RWPE2 (cell line): ENCODE measurements around the gene MAMDC2.

Experiments used
- ATAC-seq: fragments of 200-7000 bp; cut with Tn5 transposase; 3 replicates; pipeline ENCODE4 v1.9.1; 2021; ENCODE audit warnings: low read depth
- DNase-seq: peaks from one replicate; pipeline ENCODE4 v3.0.0-alpha.2; 2020; ENCODE audit warnings: low spot score
- H3K27ac ChIP-seq: fragments of 450-650 bp; 2 replicates; pipeline ENCODE4 v1.5.1; 2017; ENCODE audit warnings: mild to moderate bottlenecking; ENCODE audit not compliant: poor library complexity, severe bottlenecking
- H3K27me3 ChIP-seq: fragments of 250-450 bp; sonication (Bioruptor Pico); 2 replicates; pipeline ENCODE4 v1.5.1; 2021; ENCODE audit warnings: mild to moderate bottlenecking, moderate library complexity; ENCODE audit not compliant: insufficient read depth, poor library complexity, severe bottlenecking
- H3K36me3 ChIP-seq: fragments of 250-450 bp; sonication (Bioruptor Pico); 2 replicates; pipeline ENCODE4 v1.5.1; 2020; ENCODE audit warnings: low read depth, mild to moderate bottlenecking, moderate library complexity
- H3K4me1 ChIP-seq: fragments of 250-450 bp; sonication (Bioruptor Pico); 2 replicates; pipeline ENCODE4 v1.5.1; 2021; ENCODE audit warnings: mild to moderate bottlenecking, moderate library complexity; ENCODE audit not compliant: insufficient read depth, poor library complexity, severe bottlenecking
- H3K4me3 ChIP-seq: fragments of 250-450 bp; sonication (Bioruptor Pico); 2 replicates; pipeline ENCODE4 v1.5.1; 2021; ENCODE audit warnings: mild to moderate bottlenecking, moderate library complexity; ENCODE audit not compliant: severe bottlenecking
- H3K9me3 ChIP-seq: fragments of 250-450 bp; sonication (Bioruptor Pico); 2 replicates; pipeline ENCODE4 v1.5.1; 2021; ENCODE audit warnings: mild to moderate bottlenecking, moderate library complexity; ENCODE audit not compliant: severe bottlenecking
- CTCF ChIP-seq: fragments of 450-650 bp; IDR thresholded peaks from one replicate; pipeline ENCODE4 v1.5.1; 2017; ENCODE audit warnings: mild to moderate bottlenecking, moderate library complexity; ENCODE audit not compliant: poor library complexity, severe bottlenecking

The MAMDC2 gene

DNA sequence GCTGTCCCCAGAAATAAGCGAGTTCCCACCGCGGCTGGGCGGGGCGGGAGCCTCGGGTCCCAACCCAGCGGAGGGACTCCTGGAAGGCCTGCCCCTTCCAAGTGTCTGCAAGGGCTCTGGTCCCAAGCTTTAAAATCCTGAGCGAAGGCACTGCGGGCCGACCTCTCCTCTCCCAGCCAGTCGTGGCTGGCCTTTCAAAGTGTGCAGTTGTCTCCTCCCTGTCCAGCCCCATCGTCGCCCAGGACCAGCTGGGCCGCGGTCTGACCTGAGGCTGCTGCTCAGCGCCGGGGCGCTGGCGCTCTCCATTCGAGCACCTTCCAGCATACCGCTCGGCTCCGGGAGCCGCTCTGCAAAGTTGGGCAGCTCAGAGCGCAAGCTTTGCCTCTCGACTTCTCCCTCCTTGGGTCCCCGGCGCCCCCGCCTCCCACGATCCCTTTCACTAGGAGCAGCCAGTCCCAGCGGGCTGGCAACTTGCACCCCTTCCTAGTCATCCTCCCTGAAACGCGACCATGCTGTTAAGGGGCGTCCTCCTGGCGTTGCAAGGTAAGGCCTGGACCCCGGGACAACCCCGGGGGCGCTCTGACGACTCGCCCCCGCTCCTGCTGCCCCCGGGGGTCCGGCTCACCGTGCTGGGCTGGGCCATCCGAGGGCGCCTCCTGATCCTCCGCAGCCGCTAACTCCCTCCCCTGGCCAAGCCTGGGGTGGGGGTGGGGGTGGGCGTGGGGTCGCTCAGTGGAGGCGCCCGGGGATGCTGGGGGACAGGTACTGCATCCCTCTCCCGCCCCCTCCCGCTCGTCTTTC is at the start of gene MAMDC2:
TSS of gene MAMDC2 (plus strand) at position 160 of the 801 bp plus-strand sequence. CDS start at position 510, 350 bp downstream.
- Histone ChIP-seq H3K27ac (peak within 1 kb of the TSS; percentile 93), H3K4me3 (peak within 1 kb of the TSS; percentile 22), H3K4me1 (peaks cover 39% of the 10 kb centered on the region), H3K27me3 (no peaks in the 10 kb centered on the region), H3K36me3 (no peaks in the 10 kb centered on the region), H3K9me3 (no peaks in the 10 kb centered on the region)
- no peak for TF ChIP-seq CTCF
- DNase-seq (no peak), ATAC-seq (no peak)

DNA sequence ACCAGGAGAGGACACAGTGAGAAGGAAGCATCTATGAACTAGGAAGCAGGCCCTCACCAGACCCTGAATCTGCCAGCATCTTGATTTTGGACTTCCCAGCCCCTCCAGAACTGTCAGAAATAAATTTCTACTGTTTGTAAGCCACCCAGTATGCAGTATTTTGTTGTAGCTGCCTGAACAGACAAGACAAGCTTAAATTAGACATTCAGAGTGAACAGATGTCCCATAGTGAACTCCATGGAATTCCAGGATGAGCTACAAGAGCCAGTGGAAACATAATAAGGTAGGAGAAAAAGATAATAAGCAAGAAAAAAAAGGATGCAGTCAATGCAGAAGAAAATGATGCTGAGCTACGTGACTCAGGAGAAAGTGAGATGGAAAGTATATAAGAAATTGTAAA is 47.8 kb upstream of the MAMDC2 start:
- no peak for TF ChIP-seq CTCF
- Histone ChIP-seq H3K4me3 (no peak overlapping the region), H3K36me3 (no peaks in the 10 kb centered on the region), H3K4me1 (peaks cover 11% of the 10 kb centered on the region), H3K27me3 (no peaks in the 10 kb centered on the region), H3K27ac (no peak overlapping the region), H3K9me3 (no peaks in the 10 kb centered on the region)
- ATAC-seq (no peak), DNase-seq (no peak)

- H3K36me3 ChIP-seq = no peaks in the 10 kb centered on the region
- no peaks in the 10 kb centered on the region for H3K27me3 ChIP-seq
- ATAC-seq = peak; percentile 66; the same call in 2 of the 3 replicates
- H3K27ac ChIP-seq = peak overlapping the region; percentile 30
- no peak for TF ChIP-seq CTCF
- DNase-seq = no peak
- peaks cover 11% of the 10 kb centered on the region for H3K4me1 ChIP-seq
- no peak overlapping the region for H3K4me3 ChIP-seq
- no peaks in the 10 kb centered on the region for H3K9me3 ChIP-seq
These were observed 46.7 kb upstream of the MAMDC2 start for GRCh38 chr9:69996967-69997366.

GRCh38 chr9:69997524-69997923 is 46.1 kb upstream of the MAMDC2 start:
- no peaks in the 10 kb centered on the region for H3K36me3 ChIP-seq
- no peak overlapping the region for H3K4me3 ChIP-seq
- DNase-seq (no peak), ATAC-seq (no peak)
- H3K27ac ChIP-seq = peak overlapping the region; percentile 30
- no peak for TF ChIP-seq CTCF
- no peaks in the 10 kb centered on the region for H3K9me3 ChIP-seq
- peaks cover 11% of the 10 kb centered on the region for H3K4me1 ChIP-seq
- H3K27me3 ChIP-seq = no peaks in the 10 kb centered on the region

- Histone ChIP-seq H3K27ac (no peak overlapping the region), H3K27me3 (no peaks in the 10 kb centered on the region)
- TF ChIP-seq CTCF = no peak
These were observed 44.3 kb upstream of the MAMDC2 start for GRCh38 chr9:69999315-69999714.

More at GRCh38 chr9:69999315-69999714, 44.3 kb upstream of the MAMDC2 start:
- H3K36me3 ChIP-seq = no peaks in the 10 kb centered on the region
- peaks cover 11% of the 10 kb centered on the region for H3K4me1 ChIP-seq
- no peak overlapping the region for H3K4me3 ChIP-seq
- H3K9me3 ChIP-seq = no peaks in the 10 kb centered on the region
- ATAC-seq (no peak), DNase-seq (no peak)
